Transverse colon (tissue), 4 donors: ENCODE data around the gene AXIN1. TPM values are rescaled to one million over a fixed set of nuclear protein-coding genes. Genes with fewer than 3 reads are reported as not detected.

Experiments used
- DNase-seq: peaks from one replicate; pipeline ENCODE4 v3.0.0-alpha.2; 2019
- H3K27ac ChIP-seq, 4 donors: fragments of 200-600 bp; sonication (generic); 2 replicates each; pipeline ENCODE4 v1.5.1; 2016 to 2018; ENCODE audit warnings: inconsistent platforms in 4 of 4
- H3K27me3 ChIP-seq: fragments of 200-600 bp; sonication (generic); 2 replicates; pipeline ENCODE4 v1.5.1; 2017; ENCODE audit warnings: inconsistent platforms
- H3K36me3 ChIP-seq, 4 donors: fragments of 200-600 bp; sonication (generic); 2 replicates each; pipeline ENCODE4 v1.5.1; 2017 to 2019; ENCODE audit warnings: inconsistent platforms in 4 of 4
- H3K4me1 ChIP-seq, 4 donors: fragments of 200-600 bp; sonication (generic); 2 replicates each; pipeline ENCODE4 v1.5.1; 2017 to 2020; ENCODE audit warnings: inconsistent platforms in 4 of 4
- H3K4me3 ChIP-seq, 4 donors: fragments of 200-600 bp; sonication (generic); 1 replicate in 1 of 4; 2 replicates in 3 of 4; pipeline versions ENCODE4 v1.5.1 to v1.6.1; 2017 to 2019; ENCODE audit warnings: inconsistent platforms in 4 of 4
- H3K9me3 ChIP-seq, 2 donors: fragments of 200-600 bp; sonication (generic); 2 replicates each; pipeline ENCODE4 v1.5.1; 2017 to 2019; ENCODE audit warnings: inconsistent platforms in 2 of 2
- EP300 ChIP-seq: sonication (generic); formaldehyde crosslinking; IDR thresholded peaks from one replicate; pipeline ENCODE4 v1.6.1; 2017; ENCODE audit warnings: antibody characterized with exemption, low read depth
- POLR2A ChIP-seq: fragments of 450-650 bp; IDR thresholded peaks from one replicate; pipeline ENCODE4 v1.6.1; 2016; ENCODE audit warnings: antibody characterized with exemption, mild to moderate bottlenecking, moderate library complexity
- POLR2AphosphoS5 ChIP-seq, 3 donors: sonication (generic); formaldehyde crosslinking; IDR thresholded peaks; one replicate each; pipeline ENCODE4 v1.6.1; 2016; ENCODE audit warnings: antibody characterized with exemption in 3 of 3
- WGBS, 2 donors: methylation state at CpG; one replicate each; pipeline ENCODE4 v1.1.5; 2018; ENCODE audit warnings: low coverage in 1 of 2; 5-methylcytosine and 5-hydroxymethylcytosine counted together
- in situ Hi-C, 4 donors: fragments of 200-750 bp; cut with MboI; loops; one replicate each; pipeline versions ENCODE4 v1.15.0 to v1.15.1; 2017; ENCODE audit warnings: low sequenced_read_pairs in 3 of 4, low pct_ligation_motif_present in 1 of 4, low pct_unique_long_range_greater_than_20kb in 1 of 4
- intact Hi-C: fragments of 100-400 bp; cut with DNase I; formaldehyde crosslinking; loops from one replicate; pipeline ENCODE4 v1.15.1; 2023; ENCODE audit warnings: low total_unique reads
- total RNA-seq, 4 donors: library from RNA; depleted of rRNA; stranded (reverse); fragments of >200 nt; gene quantifications; one replicate each; pipeline ENCODE4 v1.1.0, GENCODE V29; 2016
- TF ChIP-seq, protein P1 (sequence below), 5 experiments: fragments of 200-600 bp in 3 of 5; fragments of 450-650 bp in 2 of 5; sonication (generic) in 3 of 5; IDR thresholded peaks; 1 replicate in 2 of 5; 2 replicates in 3 of 5; pipeline ENCODE4 v1.5.1; 2016 to 2017; ENCODE audit warnings: antibody characterized with exemption in 5 of 5, inconsistent platforms in 3 of 5, mild to moderate bottlenecking in 2 of 5, moderate library complexity in 1 of 5

AXIN1 gene
- total RNA-seq, 4 donors from 2014 or later: 41.4 to 73.7 (median 58.7) TPM

DNA sequence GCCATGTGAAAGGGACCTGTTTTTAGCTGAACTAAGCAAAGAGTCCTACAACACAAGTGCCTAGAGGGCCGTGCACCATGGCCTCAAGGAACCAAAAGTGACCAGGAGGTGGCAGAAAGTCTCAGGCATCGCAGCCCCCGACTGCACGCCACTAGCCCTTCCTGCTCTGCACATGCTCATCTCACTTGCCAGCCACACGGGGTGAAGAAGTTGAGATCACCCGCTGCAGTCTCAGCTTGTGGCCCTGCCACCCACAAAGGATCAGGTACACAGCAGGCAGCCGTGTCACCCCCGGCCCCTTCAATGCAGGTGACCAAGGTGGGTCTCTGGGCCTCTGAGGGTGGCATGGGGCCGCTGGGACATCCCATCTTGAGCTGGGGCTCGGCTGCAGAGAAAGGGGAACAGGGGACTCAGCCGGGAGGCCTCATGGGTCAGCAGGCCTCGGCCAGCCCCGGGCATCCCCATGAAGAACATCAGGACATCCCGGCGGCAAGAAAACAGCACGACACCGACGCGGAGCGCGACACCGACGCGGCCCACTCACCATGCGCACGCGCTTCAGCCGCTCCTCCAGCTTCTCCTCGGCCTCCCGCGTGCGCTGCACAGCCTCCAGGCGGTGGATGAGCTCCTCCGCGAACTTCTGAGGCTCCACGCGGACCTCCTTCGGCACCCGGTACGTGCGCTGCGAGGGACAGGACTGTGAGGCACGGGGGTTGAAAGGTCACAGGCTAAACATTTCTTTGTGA, 48.6 kb downstream of the AXIN1 start:
- no peak for TF ChIP-seq POLR2AphosphoS5 (IDR thresholded peaks at IDR 0.05)
- TF ChIP-seq POLR2A: no peak
- TF ChIP-seq, protein P1, sequence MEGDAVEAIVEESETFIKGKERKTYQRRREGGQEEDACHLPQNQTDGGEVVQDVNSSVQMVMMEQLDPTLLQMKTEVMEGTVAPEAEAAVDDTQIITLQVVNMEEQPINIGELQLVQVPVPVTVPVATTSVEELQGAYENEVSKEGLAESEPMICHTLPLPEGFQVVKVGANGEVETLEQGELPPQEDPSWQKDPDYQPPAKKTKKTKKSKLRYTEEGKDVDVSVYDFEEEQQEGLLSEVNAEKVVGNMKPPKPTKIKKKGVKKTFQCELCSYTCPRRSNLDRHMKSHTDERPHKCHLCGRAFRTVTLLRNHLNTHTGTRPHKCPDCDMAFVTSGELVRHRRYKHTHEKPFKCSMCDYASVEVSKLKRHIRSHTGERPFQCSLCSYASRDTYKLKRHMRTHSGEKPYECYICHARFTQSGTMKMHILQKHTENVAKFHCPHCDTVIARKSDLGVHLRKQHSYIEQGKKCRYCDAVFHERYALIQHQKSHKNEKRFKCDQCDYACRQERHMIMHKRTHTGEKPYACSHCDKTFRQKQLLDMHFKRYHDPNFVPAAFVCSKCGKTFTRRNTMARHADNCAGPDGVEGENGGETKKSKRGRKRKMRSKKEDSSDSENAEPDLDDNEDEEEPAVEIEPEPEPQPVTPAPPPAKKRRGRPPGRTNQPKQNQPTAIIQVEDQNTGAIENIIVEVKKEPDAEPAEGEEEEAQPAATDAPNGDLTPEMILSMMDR (IDR thresholded peaks at IDR 0.05): peak in 2 of 5 experiments; percentile 10 to 20
- TF ChIP-seq EP300: no peak
- no peak for DNase-seq
- no peaks in the 10 kb centered on the region for H3K9me3 ChIP-seq
- H3K4me3 ChIP-seq: no peak overlapping the region
- no peak overlapping the region for H3K27ac ChIP-seq
- intact Hi-C loops (no loop called here), in situ Hi-C loops (no loop called here)
- no peaks in the 10 kb centered on the region for H3K27me3 ChIP-seq
- H3K4me1 ChIP-seq: no peaks in the 10 kb centered on the region
- peaks cover 0 to 8% (median 4%) of the 10 kb centered on the region in 4 donors for H3K36me3 ChIP-seq
- 92 to 100% methylated on average over 1 to 43 of the region's 43 CpGs for WGBS, 2 donors

DNA sequence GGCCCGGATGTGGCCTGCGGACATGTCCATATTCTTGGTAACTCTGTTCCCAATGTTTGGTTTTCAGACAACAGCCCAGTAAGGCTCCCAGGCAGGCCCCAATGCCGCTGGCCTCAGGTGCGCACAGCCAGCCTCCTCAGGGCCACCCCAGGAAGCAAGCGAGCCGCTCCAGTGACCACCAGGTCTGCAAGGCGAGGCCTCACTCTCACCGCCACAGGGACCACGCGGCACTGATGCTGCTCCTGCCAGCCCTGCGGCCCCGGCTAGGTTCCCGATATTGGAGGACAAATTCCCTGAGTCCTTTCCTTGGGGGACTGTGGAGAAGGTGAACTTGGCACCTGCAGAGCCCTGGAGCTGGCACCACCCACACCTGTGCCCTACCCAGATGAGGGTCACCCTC, 50.6 kb downstream of the AXIN1 start:
- no peaks in the 10 kb centered on the region for H3K27me3 ChIP-seq
- H3K9me3 ChIP-seq: no peaks in the 10 kb centered on the region
- H3K4me3 ChIP-seq: no peak overlapping the region
- no peaks in the 10 kb centered on the region for H3K4me1 ChIP-seq
- in situ Hi-C loops: no loop called here
- peaks cover 0 to 8% (median 0%) of the 10 kb centered on the region in 4 donors for H3K36me3 ChIP-seq
- no peak overlapping the region for H3K27ac ChIP-seq
- 95 to 100% methylated on average over 2 to 13 of the region's 13 CpGs for WGBS, 2 donors
- DNase-seq: no peak
- TF ChIP-seq EP300 (no peak), POLR2AphosphoS5 (IDR thresholded peaks at IDR 0.05) (no peak), POLR2A (no peak)
- TF ChIP-seq, protein P1 (IDR thresholded peaks at IDR 0.05): no peak
- intact Hi-C loops: no loop called here

DNA sequence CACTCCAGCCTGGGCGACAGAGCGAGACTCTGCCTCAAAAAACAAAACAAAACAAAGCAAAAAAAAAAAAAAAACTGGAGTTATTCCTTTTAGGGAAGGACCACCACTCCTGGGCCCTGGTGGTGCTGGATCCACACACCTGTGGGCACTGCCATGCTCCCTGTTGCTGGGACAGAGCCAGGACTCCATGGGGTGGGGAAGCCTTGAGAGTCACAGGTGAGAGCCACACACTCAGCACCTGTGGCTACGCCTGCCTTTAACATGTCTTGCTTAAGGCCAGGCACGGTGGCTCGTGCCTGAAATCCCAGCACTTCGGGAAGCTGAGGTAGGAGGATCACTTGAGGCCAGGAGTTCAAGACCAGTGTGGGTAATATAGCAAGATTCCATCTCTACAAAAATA, 51.3 kb downstream of the AXIN1 start:
- Histone ChIP-seq H3K4me1 (no peaks in the 10 kb centered on the region), H3K36me3 (peaks cover 0 to 8% (median 0%) of the 10 kb centered on the region in 4 donors), H3K4me3 (no peak overlapping the region), H3K27ac (no peak overlapping the region), H3K9me3 (no peaks in the 10 kb centered on the region), H3K27me3 (no peaks in the 10 kb centered on the region)
- in situ Hi-C loops: no loop called here
- 95 to 100% methylated on average over 2 to 6 of the region's 6 CpGs for WGBS, 2 donors
- DNase-seq: no peak
- intact Hi-C loops: no loop called here
- no peak for TF ChIP-seq POLR2AphosphoS5 (IDR thresholded peaks at IDR 0.05)
- no peak for TF ChIP-seq EP300
- TF ChIP-seq, protein P1 (IDR thresholded peaks at IDR 0.05): no peak
- no peak for TF ChIP-seq POLR2A

DNA sequence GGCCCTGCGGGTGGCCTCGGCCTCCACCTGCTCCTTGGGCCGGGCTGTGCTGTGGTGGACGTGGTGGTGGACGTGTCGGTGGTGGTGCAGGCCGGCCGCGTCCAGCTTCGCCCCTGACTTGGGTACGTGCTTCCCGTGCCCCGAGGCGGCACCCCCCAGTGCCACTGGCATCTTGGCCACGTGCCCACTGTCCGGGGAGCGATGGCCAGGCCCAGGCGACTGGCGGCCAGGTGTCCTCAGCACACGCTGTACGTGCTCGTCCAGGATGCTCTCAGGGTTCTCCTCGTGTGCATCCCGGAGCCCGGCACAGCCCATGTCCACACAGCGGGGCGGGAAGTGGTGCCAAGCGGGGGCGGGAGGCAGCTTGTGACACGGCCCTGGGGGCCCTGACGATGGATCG, 54.7 kb downstream of the AXIN1 start:
- intact Hi-C loops (no loop called here), in situ Hi-C loops (no loop called here)
- Histone ChIP-seq H3K9me3 (no peaks in the 10 kb centered on the region), H3K36me3 (peaks cover 0 to 7% (median 3%) of the 10 kb centered on the region in 4 donors), H3K27ac (no peak overlapping the region), H3K27me3 (no peaks in the 10 kb centered on the region), H3K4me1 (no peaks in the 10 kb centered on the region), H3K4me3 (no peak overlapping the region)
- no peak for DNase-seq
- WGBS, 2 donors: 95% methylated on average over 31 of the region's 32 CpGs; no CpG with 5 or more reads in 1 of the 2 donors
- TF ChIP-seq POLR2AphosphoS5 (IDR thresholded peaks at IDR 0.05): no peak
- no peak for TF ChIP-seq POLR2A
- TF ChIP-seq EP300: no peak
- TF ChIP-seq, protein P1 (IDR thresholded peaks at IDR 0.05): no peak
